NCI-H510A treated with DMSO at 0.1 percent for 48 hours (cell line): Measurements from ENCODE around the gene E2F3.

Experiments
- DNase-seq: peaks from one replicate; lab custom pipeline; 2025; lab: John Stamatoyannopoulos, UW

Gene E2F3

GRCh38 chr6:20402342-20403069 is 827 bp downstream of the E2F3 start:
- no peak for DNase-seq

- DNase-seq, result peak; percentile 59
Observed at GRCh38 chr6:20403070-20403765, 1.5 kb downstream of the E2F3 start.

GRCh38 chr6:20403766-20404640 is 2.3 kb downstream of the E2F3 start:
- peak; percentile 23 for DNase-seq

GRCh38 chr6:20404641-20405032 is 3.0 kb downstream of the E2F3 start:
- peak; percentile 60 for DNase-seq

- no peak for DNase-seq
Observed at GRCh38 chr6:20408851-20409250, 7.2 kb downstream of the E2F3 start.

- no peak for DNase-seq
Observed at GRCh38 chr6:20409427-20409971, 7.8 kb downstream of the E2F3 start.

GRCh38 chr6:20411544-20411943 is 9.9 kb downstream of the E2F3 start:
- no peak for DNase-seq

GRCh38 chr6:20411953-20412681 is 10.4 kb downstream of the E2F3 start:
- no peak for DNase-seq

- no peak for DNase-seq
Observed at GRCh38 chr6:20412682-20413073, 11.0 kb downstream of the E2F3 start.

- no peak for DNase-seq
Observed at GRCh38 chr6:20413826-20414225, 12.1 kb downstream of the E2F3 start.

GRCh38 chr6:20414711-20415110 is 13.0 kb downstream of the E2F3 start:
- no peak for DNase-seq

GRCh38 chr6:20415304-20415703 is 13.6 kb downstream of the E2F3 start:
- DNase-seq, result no peak

- no peak for DNase-seq
Observed at GRCh38 chr6:20415712-20416454, 14.2 kb downstream of the E2F3 start.

GRCh38 chr6:20416567-20417345 is 15.1 kb downstream of the E2F3 start:
- DNase-seq, result no peak

- no peak for DNase-seq
Observed at GRCh38 chr6:20417819-20418218, 16.1 kb downstream of the E2F3 start.

- DNase-seq, result no peak
Observed at GRCh38 chr6:20426177-20427082, 24.8 kb downstream of the E2F3 start.

- DNase-seq, result no peak
Observed at GRCh38 chr6:20427856-20428255, 26.2 kb downstream of the E2F3 start.

GRCh38 chr6:20432692-20433091 is 31.0 kb downstream of the E2F3 start:
- DNase-seq, result peak; percentile 58

- DNase-seq, result peak; percentile 38
Observed at GRCh38 chr6:20433321-20433720, 31.6 kb downstream of the E2F3 start.
